T1000 (cell line): ENCODE data around the gene ENTPD2.

Experiments used
- DNase-seq: peaks from one replicate; lab custom pipeline; 2025; ENCODE audit warnings: mixed read lengths; lab: John Stamatoyannopoulos, UW

Gene ENTPD2

GRCh38 chr9:137015976-137016375, 37.9 kb downstream of the ENTPD2 start:
- no peak for DNase-seq

GRCh38 chr9:137015540-137015930, 38.3 kb downstream of the ENTPD2 start:
- DNase-seq: no peak

- no peak for DNase-seq
Observed at GRCh38 chr9:137014776-137015539, 38.9 kb downstream of the ENTPD2 start.

GRCh38 chr9:137014166-137014565, 39.7 kb downstream of the ENTPD2 start:
- no peak for DNase-seq

GRCh38 chr9:137013571-137013940, 40.3 kb downstream of the ENTPD2 start:
- DNase-seq: no peak

GRCh38 chr9:137012694-137013570, 40.9 kb downstream of the ENTPD2 start:
- DNase-seq: no peak

GRCh38 chr9:137011907-137012675, 41.8 kb downstream of the ENTPD2 start:
- no peak for DNase-seq

GRCh38 chr9:137011156-137011555, 42.7 kb downstream of the ENTPD2 start:
- DNase-seq: no peak

- no peak for DNase-seq
Observed at GRCh38 chr9:137009938-137010732, 43.7 kb downstream of the ENTPD2 start.

GRCh38 chr9:137009217-137009616, 44.6 kb downstream of the ENTPD2 start:
- no peak for DNase-seq

- no peak for DNase-seq
Observed at GRCh38 chr9:137008312-137008711, 45.5 kb downstream of the ENTPD2 start.

- DNase-seq: no peak
Observed at GRCh38 chr9:137007816-137008270, 46.0 kb downstream of the ENTPD2 start.

GRCh38 chr9:137007108-137007815, 46.6 kb downstream of the ENTPD2 start:
- DNase-seq: no peak

- no peak for DNase-seq
Observed at GRCh38 chr9:137006116-137007003, 47.5 kb downstream of the ENTPD2 start.

- peak; percentile 32 for DNase-seq
Observed at GRCh38 chr9:137004285-137004684, 49.6 kb downstream of the ENTPD2 start.

- DNase-seq: no peak
Observed at GRCh38 chr9:137002646-137003041, 51.2 kb downstream of the ENTPD2 start.

GRCh38 chr9:137001857-137002645, 51.8 kb downstream of the ENTPD2 start:
- DNase-seq: no peak

GRCh38 chr9:137000177-137000930, 53.5 kb downstream of the ENTPD2 start:
- no peak for DNase-seq
